Keratinocyte (primary cell): Measurements from ENCODE around the gene DOCK1. TPM values are rescaled to one million over a fixed set of nuclear protein-coding genes. Genes with fewer than 3 reads are reported as not detected.
A peak's percentile ranks its signal among the peaks of the same experiment; 100 is the strongest.

Source experiments
- DNase-seq: peaks from one replicate; pipeline ENCODE4 v3.0.0-alpha.2; 2011; ENCODE audit warnings: low read depth, missing footprints, low spot score
- FAIRE-seq: peaks from 2 replicates; lab custom pipeline; 2011; peaks lifted over from hg19 to GRCh38; lab: Jason Lieb, UNC
- H2AFZ ChIP-seq: 2 replicates; pipeline ENCODE4 v1.6.0; 2012; ENCODE audit warnings: low read length, control low read depth, inconsistent platforms; ENCODE audit not compliant: control insufficient read depth
- H3K27ac ChIP-seq: 2 replicates; pipeline ENCODE4 v1.5.1; 2011; ENCODE audit warnings: low read length; ENCODE audit not compliant: control insufficient read depth, insufficient read depth
- H3K27me3 ChIP-seq: 3 replicates; pipeline ENCODE4 v1.6.0; 2011; ENCODE audit warnings: low read length; ENCODE audit not compliant: control insufficient read depth, insufficient read depth; ENCODE audit errors: extremely low read depth
- H3K36me3 ChIP-seq, 2 experiments: 2 replicates in 1 of 2; 3 replicates in 1 of 2; pipeline ENCODE4 v1.5.1; 2011; ENCODE audit warnings: low read length in 2 of 2, mild to moderate bottlenecking in 1 of 2; ENCODE audit not compliant: control insufficient read depth in 2 of 2, insufficient read depth in 2 of 2; ENCODE audit errors: extremely low read depth in 1 of 2
- H3K4me1 ChIP-seq: 3 replicates; pipeline ENCODE4 v1.5.1; 2011; ENCODE audit warnings: low read length; ENCODE audit not compliant: control insufficient read depth, insufficient read depth; ENCODE audit errors: extremely low read depth
- H3K4me2 ChIP-seq: 3 replicates; pipeline ENCODE4 v1.6.0; 2011; ENCODE audit warnings: low read depth, low read length; ENCODE audit not compliant: control insufficient read depth, insufficient read depth; ENCODE audit errors: extremely low read depth
- H3K4me3 ChIP-seq, 3 experiments: fragments of 200-600 bp in 1 of 3; sonication (generic) in 1 of 3; 2 replicates in 2 of 3; 3 replicates in 1 of 3; pipeline ENCODE4 v1.5.1; 2011 to 2016; ENCODE audit warnings: low read length in 3 of 3, mild to moderate bottlenecking in 3 of 3, control low read depth in 2 of 3, inconsistent platforms in 1 of 3, low read depth in 1 of 3, mixed read lengths in 1 of 3, mixed run types in 1 of 3, moderate library complexity in 1 of 3; ENCODE audit not compliant: control insufficient read depth in 2 of 3, insufficient read depth in 2 of 3; ENCODE audit errors: extremely low read depth in 1 of 3
- H3K79me2 ChIP-seq: 2 replicates; pipeline ENCODE4 v1.6.0; 2012; ENCODE audit warnings: low read length; ENCODE audit not compliant: control insufficient read depth, insufficient read depth
- H3K9ac ChIP-seq: 3 replicates; pipeline ENCODE4 v1.6.0; 2011; ENCODE audit warnings: low read length; ENCODE audit not compliant: control insufficient read depth, insufficient read depth; ENCODE audit errors: extremely low read depth
- H3K9me1 ChIP-seq: 3 replicates; pipeline ENCODE4 v1.6.0; 2011; ENCODE audit warnings: low read length; ENCODE audit not compliant: control insufficient read depth, insufficient read depth; ENCODE audit errors: extremely low read depth
- H3K9me3 ChIP-seq: 2 replicates; pipeline ENCODE4 v1.5.1; 2012; ENCODE audit warnings: low read depth, low read length; ENCODE audit not compliant: control insufficient read depth
- H4K20me1 ChIP-seq: 3 replicates; pipeline ENCODE4 v1.6.0; 2011; ENCODE audit warnings: low read length; ENCODE audit not compliant: control insufficient read depth, insufficient read depth; ENCODE audit errors: extremely low read depth
- CTCF ChIP-seq, 3 experiments: IDR thresholded peaks in 1 of 3; conservative IDR thresholded peaks in 1 of 3; optimal IDR thresholded peaks in 1 of 3; 2 replicates in 2 of 3; 3 replicates in 1 of 3; pipeline versions ENCODE3 to v1.5.1; 2011; ENCODE audit warnings: low read length in 3 of 3, mild to moderate bottlenecking in 3 of 3, moderate library complexity in 2 of 3, control low read depth in 1 of 3, inconsistent platforms in 1 of 3; ENCODE audit not compliant: insufficient read depth in 2 of 3; ENCODE audit errors: extremely low read depth in 1 of 3
- EZH2 ChIP-seq: IDR thresholded peaks from one replicate; pipeline ENCODE4 v1.6.1; 2012; ENCODE audit warnings: inconsistent platforms, mild to moderate bottlenecking, low read length, moderate library complexity
- dilution Hi-C: fragments of 300-500 bp; cut with MboI; formaldehyde crosslinking; loops from one replicate; pipeline ENCODE4 v1.7.0; 2020; ENCODE audit warnings: low sequenced_read_pairs; ENCODE audit not compliant: extremely low pct_ligation_motif_present
- polyA plus RNA-seq, 5 experiments: library from polyadenylated mRNA; depleted of rRNA in 3 of 5; stranded (reverse) in 3 of 5; stranded (forward) in 1 of 5; unstranded in 1 of 5; fragments of >200 nt; gene quantifications; 1 replicate in 1 of 5; 2 replicates in 3 of 5; 3 replicates in 1 of 5; pipeline versions ENCODE4 v1.2.1 to v1.2.3, GENCODE V29; 2011 to 2012; ENCODE audit warnings: missing spikeins in 2 of 5, low read depth in 1 of 5, low replicate concordance in 1 of 5

The DOCK1 gene
- polyA plus RNA-seq, 1 donor (not counting 4 experiments of a cell fraction or from before 2014, with no cell fraction given), result 15.7 TPM

DNA sequence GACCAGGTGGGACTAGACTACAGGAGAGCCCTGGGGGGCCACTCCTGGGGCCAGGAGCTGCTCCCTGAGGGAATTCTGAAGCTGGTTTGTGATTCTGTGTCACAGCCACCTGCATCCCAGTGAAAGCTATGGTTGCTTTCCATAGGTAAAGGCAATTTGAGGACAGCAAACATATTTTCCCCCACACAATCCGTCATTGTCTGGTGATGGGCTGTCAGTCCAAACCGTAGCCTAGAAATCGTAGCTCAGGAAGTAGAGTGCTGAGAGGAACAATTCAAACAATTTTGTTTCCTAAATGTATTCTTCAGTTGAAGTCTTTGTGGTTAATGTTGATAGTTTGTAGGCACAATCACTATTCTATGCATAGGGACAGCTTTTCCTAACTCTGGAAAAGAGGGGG is 397.1 kb downstream of the DOCK1 start:
- Histone ChIP-seq H3K27ac (no peak overlapping the region), H3K9me1 (no peaks in the 10 kb centered on the region), H3K4me1 (peaks cover 10% of the 10 kb centered on the region), H2AFZ (no peak overlapping the region), H4K20me1 (no peaks in the 10 kb centered on the region), H3K4me2 (no peak overlapping the region), H3K79me2 (no peaks in the 10 kb centered on the region), H3K9ac (no peak overlapping the region), H3K36me3 (peaks cover 0 to 2% of the 10 kb centered on the region in 2 experiments), H3K4me3 (no peak overlapping the region), H3K27me3 (no peaks in the 10 kb centered on the region), H3K9me3 (no peaks in the 10 kb centered on the region)
- dilution Hi-C loops, result no loop called here
- TF ChIP-seq CTCF (optimal IDR thresholded peaks at IDR 0.05 in 1 of 3, IDR thresholded peaks at IDR 0.05 in 1 of 3, conservative IDR thresholded peaks at IDR 0.05 in 1 of 3; ENCODE audit: extremely low read depth in 1 of 3, insufficient read depth in 2 of 3, low read length in 3 of 3) (no peak), EZH2 (no peak)
- no peak for DNase-seq
- no peak for FAIRE-seq

GRCh38 chr10:127303105-127303504 is 397.9 kb downstream of the DOCK1 start:
- Histone ChIP-seq H3K9me3 (no peaks in the 10 kb centered on the region), H3K79me2 (no peaks in the 10 kb centered on the region), H3K9ac (no peak overlapping the region), H4K20me1 (no peaks in the 10 kb centered on the region), H3K4me1 (peaks cover 10% of the 10 kb centered on the region), H3K36me3 (peaks cover 0 to 2% of the 10 kb centered on the region in 2 experiments), H3K4me2 (no peak overlapping the region), H2AFZ (no peak overlapping the region), H3K9me1 (no peaks in the 10 kb centered on the region), H3K27me3 (no peaks in the 10 kb centered on the region), H3K27ac (no peak overlapping the region), H3K4me3 (no peak overlapping the region)
- DNase-seq (no peak), FAIRE-seq (peak; percentile 86)
- TF ChIP-seq CTCF (optimal IDR thresholded peaks at IDR 0.05 in 1 of 3, IDR thresholded peaks at IDR 0.05 in 1 of 3, conservative IDR thresholded peaks at IDR 0.05 in 1 of 3; ENCODE audit: extremely low read depth in 1 of 3, insufficient read depth in 2 of 3, low read length in 3 of 3) (no peak), EZH2 (no peak)
- dilution Hi-C loops, result no loop called here
